CD4-positive, CD25-positive, alpha-beta regulatory T cell (primary cell): ENCODE measurements around the gene VWA1. TPM values are rescaled to one million over a fixed set of nuclear protein-coding genes. Genes with fewer than 3 reads are reported as not detected.
A peak's percentile ranks its signal among the peaks of the same experiment; 100 is the strongest.

Source experiments
- ATAC-seq, 2 donors: fragments of 150-1000 bp; cut with Tn5 transposase; one replicate each; pipeline ENCODE4 v1.10.0; 2021; ENCODE audit warnings: low read depth in 2 of 2, moderate number of reproducible peaks in 2 of 2, moderate library complexity in 1 of 2
- DNase-seq, 3 donors: peaks; one replicate each; pipeline versions ENCODE4 v3.0.0 to v3.0.0-alpha.2; 2012 to 2022; ENCODE audit warnings: mixed read lengths in 1 of 3
- H3K27ac ChIP-seq: one replicate; pipeline ENCODE4 v1.7.0; 2013; ENCODE audit warnings: mild to moderate bottlenecking, low read length; ENCODE audit not compliant: insufficient read depth, poor library complexity, severe bottlenecking
- H3K27me3 ChIP-seq: one replicate; pipeline ENCODE4 v1.7.0; 2013; ENCODE audit warnings: low read length; ENCODE audit not compliant: control insufficient read depth, insufficient read depth
- H3K36me3 ChIP-seq: one replicate; pipeline ENCODE4 v1.7.0; 2013; ENCODE audit warnings: mild to moderate bottlenecking, low read length, moderate library complexity; ENCODE audit not compliant: control insufficient read depth, insufficient read depth
- H3K4me1 ChIP-seq: 2 replicates; pipeline ENCODE4 v1.7.0; 2013; ENCODE audit warnings: mild to moderate bottlenecking, low read length; ENCODE audit not compliant: insufficient read depth, control insufficient read depth, poor library complexity, severe bottlenecking
- H3K4me3 ChIP-seq: one replicate; pipeline ENCODE4 v1.7.0; 2013; ENCODE audit warnings: low read depth, mild to moderate bottlenecking, low read length, moderate library complexity
- H3K9me3 ChIP-seq, 2 experiments: 1 replicate in 1 of 2; 2 replicates in 1 of 2; pipeline ENCODE4 v1.7.0; 2013; ENCODE audit warnings: low read length in 2 of 2, mild to moderate bottlenecking in 1 of 2, moderate library complexity in 1 of 2; ENCODE audit not compliant: control insufficient read depth in 2 of 2
- H3K27ac Mint-ChIP-seq, 3 donors: one replicate each; pipeline ENCODE4 v1.8.0; 2020 to 2022; ENCODE audit warnings: mild to moderate bottlenecking in 3 of 3, mixed read lengths in 3 of 3, moderate library complexity in 2 of 3
- H3K27me3 Mint-ChIP-seq: one replicate; pipeline ENCODE4 v1.8.0; 2022; ENCODE audit warnings: mild to moderate bottlenecking, mixed read lengths
- H3K36me3 Mint-ChIP-seq: one replicate; pipeline ENCODE4 v1.8.0; 2020; ENCODE audit warnings: mixed read lengths
- H3K4me1 Mint-ChIP-seq, 4 donors: one replicate each; pipeline ENCODE4 v1.8.0; 2020 to 2022; ENCODE audit warnings: mixed read lengths in 4 of 4, mild to moderate bottlenecking in 1 of 4
- H3K4me3 Mint-ChIP-seq, 4 donors: one replicate each; pipeline ENCODE4 v1.8.0; 2020 to 2022; ENCODE audit warnings: mild to moderate bottlenecking in 4 of 4, mixed read lengths in 4 of 4, moderate library complexity in 3 of 4
- H3K9me3 Mint-ChIP-seq, 7 donors: one replicate each; pipeline ENCODE4 v1.8.0; 2020 to 2022; ENCODE audit warnings: mixed read lengths in 7 of 7, mild to moderate bottlenecking in 3 of 7, moderate library complexity in 2 of 7
- polyA plus RNA-seq, 4 donors: library from polyadenylated mRNA; unstranded; fragments of 300-500 nt; fragmentation: Illumina TruSeq; gene quantifications; one replicate each; pipeline ENCODE4 v1.2.3, GENCODE V29; 2021
- total RNA-seq: library from RNA; stranded (reverse); gene quantifications from one replicate; pipeline ENCODE4 v1.2.3, GENCODE V29; 2022

Gene VWA1
- total and polyA plus RNA-seq, 5 donors from 2014 or later: not detected

- no peaks in the 10 kb centered on the region for H3K36me3 ChIP-seq
- peaks cover 14% of the 10 kb centered on the region for H3K4me1 ChIP-seq
- H3K4me3 ChIP-seq: no peak overlapping the region
- no peak overlapping the region for H3K27ac Mint-ChIP-seq
- peaks cover 0 to 3% (median 0%) of the 10 kb centered on the region in 7 donors for H3K9me3 Mint-ChIP-seq
- no peak for ATAC-seq
- peaks cover 33% of the 10 kb centered on the region for H3K27me3 Mint-ChIP-seq
- H3K9me3 ChIP-seq: no peaks in the 10 kb centered on the region
- H3K36me3 Mint-ChIP-seq: no peaks in the 10 kb centered on the region
- H3K4me1 Mint-ChIP-seq: peaks cover 0 to 6% (median 0%) of the 10 kb centered on the region in 4 donors
- peak overlapping the region in 1 of 4 donors; percentile 73 for H3K4me3 Mint-ChIP-seq
- DNase-seq: no peak
- H3K27me3 ChIP-seq: peaks cover 4% of the 10 kb centered on the region
- no peak overlapping the region for H3K27ac ChIP-seq
Observed at GRCh38 chr1:1431845-1432273, 3.6 kb upstream of the VWA1 start.

GRCh38 chr1:1432274-1432950 is 3.1 kb upstream of the VWA1 start:
- no peak for ATAC-seq
- peaks cover 0 to 3% (median 0%) of the 10 kb centered on the region in 7 donors for H3K9me3 Mint-ChIP-seq
- Histone ChIP-seq H3K27me3 (peaks cover 4% of the 10 kb centered on the region), H3K4me1 (peaks cover 11% of the 10 kb centered on the region), H3K36me3 (no peaks in the 10 kb centered on the region), H3K4me3 (no peak overlapping the region), H3K9me3 (no peaks in the 10 kb centered on the region), H3K27ac (no peak overlapping the region)
- H3K27me3 Mint-ChIP-seq: peaks cover 33% of the 10 kb centered on the region
- H3K4me1 Mint-ChIP-seq: peaks cover 0 to 6% (median 0%) of the 10 kb centered on the region in 4 donors
- no peaks in the 10 kb centered on the region for H3K36me3 Mint-ChIP-seq
- no peak overlapping the region for H3K27ac Mint-ChIP-seq
- DNase-seq: no peak
- H3K4me3 Mint-ChIP-seq: peak overlapping the region in 1 of 4 donors; percentile 73

- DNase-seq: no peak
- Histone ChIP-seq H3K27me3 (peaks cover 4% of the 10 kb centered on the region), H3K36me3 (no peaks in the 10 kb centered on the region), H3K9me3 (no peaks in the 10 kb centered on the region), H3K4me1 (peaks cover 11% of the 10 kb centered on the region), H3K4me3 (no peak overlapping the region), H3K27ac (peak overlapping the region; percentile 5)
- H3K4me1 Mint-ChIP-seq: peaks cover 0 to 6% (median 0%) of the 10 kb centered on the region in 4 donors
- peaks cover 32% of the 10 kb centered on the region for H3K27me3 Mint-ChIP-seq
- ATAC-seq: no peak
- peaks cover 0 to 3% (median 0%) of the 10 kb centered on the region in 7 donors for H3K9me3 Mint-ChIP-seq
- no peak overlapping the region for H3K4me3 Mint-ChIP-seq
- H3K27ac Mint-ChIP-seq: no peak overlapping the region
- H3K36me3 Mint-ChIP-seq: no peaks in the 10 kb centered on the region
Observed at GRCh38 chr1:1432951-1433803, 2.3 kb upstream of the VWA1 start.

GRCh38 chr1:1433804-1434130 is 1.7 kb upstream of the VWA1 start:
- Mint-ChIP-seq H3K27ac (no peak overlapping the region), H3K4me1 (peaks cover 0 to 3% (median 0%) of the 10 kb centered on the region in 4 donors), H3K4me3 (no peak overlapping the region), H3K36me3 (no peaks in the 10 kb centered on the region), H3K9me3 (no peaks in the 10 kb centered on the region), H3K27me3 (peaks cover 27% of the 10 kb centered on the region)
- no peaks in the 10 kb centered on the region for H3K36me3 ChIP-seq
- peak overlapping the region; percentile 5 for H3K27ac ChIP-seq
- H3K27me3 ChIP-seq: peaks cover 4% of the 10 kb centered on the region
- peaks cover 11% of the 10 kb centered on the region for H3K4me1 ChIP-seq
- DNase-seq: no peak
- H3K9me3 ChIP-seq: no peaks in the 10 kb centered on the region
- no peak overlapping the region for H3K4me3 ChIP-seq
- ATAC-seq: no peak

- no peak for DNase-seq
- no peak overlapping the region for H3K4me3 ChIP-seq
- no peak overlapping the region for H3K27ac Mint-ChIP-seq
- no peaks in the 10 kb centered on the region for H3K36me3 Mint-ChIP-seq
- H3K27me3 ChIP-seq: peaks cover 4% of the 10 kb centered on the region
- no peaks in the 10 kb centered on the region for H3K9me3 ChIP-seq
- H3K4me3 Mint-ChIP-seq: no peak overlapping the region
- H3K4me1 Mint-ChIP-seq: peaks cover 0 to 3% (median 0%) of the 10 kb centered on the region in 4 donors
- H3K27me3 Mint-ChIP-seq: peaks cover 22% of the 10 kb centered on the region
- no peaks in the 10 kb centered on the region for H3K9me3 Mint-ChIP-seq
- H3K4me1 ChIP-seq: peaks cover 11% of the 10 kb centered on the region
- no peak overlapping the region for H3K27ac ChIP-seq
- no peak for ATAC-seq
- no peaks in the 10 kb centered on the region for H3K36me3 ChIP-seq
Observed at GRCh38 chr1:1434131-1434823, 1.2 kb upstream of the VWA1 start.

GRCh38 chr1:1434824-1435105 is 725 bp upstream of the VWA1 start:
- H3K4me3 Mint-ChIP-seq: peak overlapping the region in 3 of 4 donors; percentile 36 to 75 (median 68)
- no peaks in the 10 kb centered on the region for H3K36me3 Mint-ChIP-seq
- H3K4me1 ChIP-seq: peaks cover 11% of the 10 kb centered on the region
- no peaks in the 10 kb centered on the region for H3K9me3 Mint-ChIP-seq
- H3K27ac ChIP-seq: no peak overlapping the region
- no peak overlapping the region for H3K27ac Mint-ChIP-seq
- H3K36me3 ChIP-seq: no peaks in the 10 kb centered on the region
- H3K4me1 Mint-ChIP-seq: peaks cover 0 to 3% (median 0%) of the 10 kb centered on the region in 4 donors
- H3K27me3 ChIP-seq: peaks cover 4% of the 10 kb centered on the region
- H3K4me3 ChIP-seq: no peak overlapping the region
- no peak for DNase-seq
- H3K9me3 ChIP-seq: no peaks in the 10 kb centered on the region
- H3K27me3 Mint-ChIP-seq: peaks cover 20% of the 10 kb centered on the region
- ATAC-seq: no peak

- Histone ChIP-seq H3K36me3 (no peaks in the 10 kb centered on the region), H3K4me3 (no peak overlapping the region), H3K9me3 (no peaks in the 10 kb centered on the region), H3K27me3 (peaks cover 4% of the 10 kb centered on the region), H3K27ac (no peak overlapping the region), H3K4me1 (peaks cover 11% of the 10 kb centered on the region)
- Mint-ChIP-seq H3K4me3 (peak overlapping the region in 2 of 4 donors; percentile 32 to 68), H3K27me3 (peaks cover 17% of the 10 kb centered on the region), H3K9me3 (no peaks in the 10 kb centered on the region), H3K27ac (no peak overlapping the region), H3K4me1 (peaks cover 0 to 3% (median 0%) of the 10 kb centered on the region in 4 donors), H3K36me3 (no peaks in the 10 kb centered on the region)
- DNase-seq (no peak), ATAC-seq (no peak)
Observed at GRCh38 chr1:1435911-1436629, 580 bp downstream of the VWA1 start.
